GM18511 (cell line): ENCODE data around the gene NFATC2.

ENCODE experiments used
- ATAC-seq: cut with Tn5 transposase; IDR thresholded peaks from one replicate; pipeline ENCODE4 v1.9.1; 2021; ENCODE audit warnings: mild to moderate bottlenecking, moderate library complexity; ENCODE audit not compliant: unreplicated experiment

Gene NFATC2

DNA sequence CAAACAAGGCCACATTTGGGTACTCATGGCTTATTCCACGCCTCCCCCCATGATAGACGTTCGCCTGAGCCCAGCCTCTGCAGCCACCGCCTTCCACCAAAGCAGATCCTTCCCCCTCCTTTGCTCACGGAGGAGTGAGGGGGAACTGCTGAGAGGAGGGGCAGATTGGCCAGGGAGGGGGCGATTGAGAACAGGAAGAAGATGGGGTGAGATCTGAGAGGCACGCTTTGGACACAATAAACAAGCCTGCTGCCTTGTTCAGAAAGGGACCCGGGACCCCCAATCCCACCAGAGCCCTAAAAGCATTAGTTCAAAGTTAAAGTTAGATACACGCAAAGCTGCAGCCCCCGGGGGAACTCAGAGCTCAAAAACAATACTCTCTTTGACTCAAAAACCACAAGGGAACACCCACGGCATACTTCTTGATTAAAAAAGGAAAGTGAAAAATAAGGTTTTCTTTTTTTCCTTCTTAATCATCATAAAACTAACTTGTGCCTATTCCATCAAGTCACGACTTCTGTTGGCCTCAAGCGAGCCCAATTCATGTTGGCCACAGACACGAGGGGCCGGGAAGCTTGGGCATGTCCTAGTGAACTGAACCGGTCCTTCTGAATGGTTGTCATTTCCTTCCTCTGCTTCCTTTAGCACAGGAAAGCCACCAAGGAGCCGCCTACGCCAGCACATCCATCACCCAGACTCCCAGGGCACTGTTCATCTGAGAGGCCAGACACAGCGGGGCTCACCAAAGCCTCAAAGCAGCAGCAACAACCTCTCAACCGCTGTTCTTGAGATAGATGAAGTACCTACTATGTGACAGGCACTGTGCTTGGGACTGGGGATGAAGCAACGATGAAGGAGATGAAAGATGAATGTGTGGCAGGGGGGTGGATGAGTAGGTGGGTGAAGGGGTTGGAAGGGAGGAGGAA is 44.7 kb downstream of the NFATC2 start:
- ATAC-seq = peak; percentile 54

DNA sequence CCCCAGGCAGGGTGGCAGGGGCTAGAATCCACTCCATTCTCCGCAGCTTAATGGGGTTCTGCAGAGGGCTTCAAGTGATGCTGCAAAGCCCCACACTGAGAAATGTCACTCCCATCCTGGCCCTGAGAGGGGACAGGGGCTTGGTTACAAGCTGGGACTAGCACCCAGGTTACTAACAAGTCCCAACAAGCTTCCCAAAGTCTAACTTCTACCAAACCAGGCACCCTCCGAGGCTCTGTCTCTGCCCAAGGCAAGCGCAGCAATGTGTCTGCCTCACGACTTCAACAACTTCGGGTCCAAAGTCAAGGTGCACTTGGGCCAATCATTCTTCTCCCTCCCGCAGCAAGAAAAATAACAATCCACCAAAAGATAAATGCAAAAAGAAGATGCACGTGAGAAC is 45.6 kb downstream of the NFATC2 start:
- ATAC-seq = no peak

DNA sequence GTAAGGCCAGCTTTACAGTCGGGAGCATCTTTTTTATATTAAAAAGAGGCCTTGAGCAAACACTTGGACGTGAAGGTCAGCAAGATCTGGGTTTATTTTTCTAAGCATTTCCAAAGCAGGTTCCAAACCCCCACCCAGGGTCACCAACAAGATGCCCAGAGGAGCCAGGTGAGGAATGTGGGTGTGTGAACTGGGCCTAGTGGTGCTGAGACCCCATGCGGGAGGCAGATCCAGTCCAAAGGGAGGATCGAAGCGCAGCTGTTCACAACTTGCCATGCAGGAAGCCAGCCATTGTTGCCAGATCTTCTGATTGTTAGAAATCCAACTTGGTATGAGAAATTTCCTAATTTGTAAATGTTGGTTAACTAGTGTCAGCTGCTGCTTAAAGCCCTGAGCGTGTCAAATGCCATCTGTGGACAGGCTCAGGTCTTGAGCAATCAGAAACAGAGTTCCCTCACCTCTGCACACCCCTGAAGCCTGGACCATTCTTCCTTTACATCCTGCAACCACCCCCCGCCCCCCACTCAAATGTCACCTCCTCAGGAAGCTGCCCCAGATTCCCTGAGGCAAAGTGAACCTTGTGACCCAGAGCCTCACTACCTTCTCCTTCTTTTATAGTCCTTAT is 46.5 kb downstream of the NFATC2 start:
- ATAC-seq = no peak

DNA sequence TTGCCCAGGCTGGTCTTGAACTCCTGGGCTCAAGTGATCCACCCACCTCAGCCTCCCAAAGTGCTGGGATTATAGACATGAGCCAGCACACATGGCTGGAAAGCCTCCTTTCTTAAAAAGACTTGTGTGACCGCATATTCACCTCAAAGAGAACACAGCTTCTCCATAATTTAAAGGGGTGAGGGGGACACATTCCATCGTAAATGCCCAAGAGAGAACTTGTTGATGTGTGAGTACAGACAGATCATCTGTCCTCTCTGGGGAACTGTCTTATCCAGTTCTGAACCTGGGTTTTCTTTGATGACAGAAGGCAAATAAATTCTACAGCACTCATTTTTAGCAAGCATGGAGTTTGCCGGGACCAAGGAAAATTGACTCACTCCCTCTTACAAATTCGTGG is 47.2 kb downstream of the NFATC2 start:
- ATAC-seq = no peak

DNA sequence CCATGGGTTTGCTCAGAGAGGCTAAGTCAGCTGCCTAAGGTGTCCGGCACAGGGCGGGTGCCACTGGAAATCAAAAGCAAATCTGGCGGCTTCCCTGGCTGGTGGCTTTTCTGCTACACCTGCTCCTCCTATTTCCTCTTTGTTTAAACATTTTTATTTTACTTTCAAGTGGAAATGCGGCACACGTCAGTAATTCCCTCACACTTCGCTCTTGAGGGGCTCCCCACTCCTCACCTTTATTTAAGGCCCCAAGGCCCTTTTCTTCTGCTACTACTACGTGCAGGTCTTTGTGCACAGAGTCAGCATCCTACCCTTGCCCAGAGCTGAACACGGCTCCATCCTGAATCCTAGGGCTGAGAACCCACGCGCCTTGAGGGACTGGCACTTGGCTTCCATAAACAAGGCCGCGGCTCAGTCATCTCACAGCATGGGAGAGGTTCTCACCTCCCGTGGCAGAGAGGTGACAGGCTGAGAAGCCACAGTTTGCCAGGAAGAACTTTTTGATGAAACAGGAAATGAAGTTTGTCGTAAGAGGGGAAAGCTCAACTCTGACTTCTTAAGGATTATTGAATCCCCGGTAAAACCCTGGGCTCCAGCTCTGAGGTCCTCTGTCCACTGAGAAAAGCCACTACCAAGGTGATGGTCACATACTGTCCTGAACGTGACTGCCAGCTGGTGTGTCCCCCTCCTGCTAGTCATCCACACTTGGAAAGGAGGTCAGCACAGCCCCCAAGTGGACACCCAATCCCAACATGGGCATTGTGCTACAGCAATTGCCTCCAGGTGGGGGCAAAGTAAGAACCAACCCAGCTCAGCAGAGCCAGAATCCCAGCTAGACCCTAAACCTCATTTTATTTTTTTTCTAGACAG is 48.0 kb downstream of the NFATC2 start:
- no peak for ATAC-seq

DNA sequence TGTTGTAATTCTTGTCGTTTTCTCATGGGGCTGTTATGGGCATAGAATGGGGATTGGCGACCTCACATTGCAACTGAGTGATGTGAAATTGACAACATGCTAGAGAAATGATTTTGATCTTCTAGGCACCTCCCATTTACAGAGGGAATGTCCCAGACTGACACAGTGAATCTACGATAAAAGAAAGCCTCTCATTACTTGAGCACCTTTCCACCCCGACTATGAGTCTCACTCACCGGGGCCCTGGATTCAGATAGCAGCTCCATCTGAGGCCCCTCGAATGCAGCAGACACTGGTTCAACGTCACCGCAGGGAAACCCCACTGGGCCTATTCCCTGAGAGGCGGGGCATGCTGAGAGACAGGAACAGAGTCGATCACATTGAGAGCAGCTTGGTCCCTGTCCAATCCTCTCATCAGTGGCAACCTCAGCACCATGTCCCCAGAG is 49.1 kb downstream of the NFATC2 start:
- no peak for ATAC-seq

DNA sequence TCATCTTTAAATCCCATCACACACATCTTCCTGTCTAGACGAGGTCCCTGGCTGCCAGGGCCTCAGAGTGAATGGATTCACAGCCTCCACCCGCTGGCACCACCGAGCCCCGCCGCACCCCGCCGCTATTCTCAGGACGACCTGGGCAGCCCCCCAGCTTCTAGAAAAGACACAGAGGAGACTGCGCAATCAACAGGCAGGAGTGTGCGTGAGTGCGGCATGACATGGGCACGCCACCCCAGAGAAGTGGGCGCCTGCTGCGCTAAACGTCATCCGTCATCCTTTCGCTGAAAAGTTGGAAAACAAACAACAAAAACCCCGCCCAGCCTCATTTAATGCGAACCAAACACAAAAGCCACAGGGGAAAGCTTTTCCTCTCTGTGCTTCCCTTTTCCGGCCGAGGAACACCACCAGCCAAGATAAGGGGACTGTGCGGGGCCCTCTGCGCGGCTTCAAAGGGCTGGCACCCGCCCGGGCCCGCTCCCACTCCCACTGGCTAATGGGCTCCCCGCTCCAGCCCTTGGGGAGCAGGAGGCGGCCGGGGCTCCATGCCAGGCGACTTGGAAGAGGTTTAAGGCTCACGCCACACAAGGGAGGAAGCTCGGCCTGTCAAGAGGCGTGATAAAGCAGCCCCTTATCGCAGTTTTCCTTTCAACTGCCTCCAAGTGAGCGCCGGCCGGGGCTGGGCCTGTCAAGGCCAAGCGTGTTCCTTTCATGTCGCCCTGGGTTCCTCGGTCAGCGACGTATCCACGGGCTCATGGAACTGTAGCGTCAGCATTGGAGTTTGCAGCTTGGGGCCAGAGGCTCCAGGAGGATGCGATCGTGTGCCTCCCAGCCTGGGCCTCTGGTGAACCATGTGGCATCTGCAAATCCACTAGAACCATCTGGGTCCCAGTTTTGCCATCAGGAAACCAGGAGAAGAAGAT is 50.1 kb downstream of the NFATC2 start:
- no peak for ATAC-seq

DNA sequence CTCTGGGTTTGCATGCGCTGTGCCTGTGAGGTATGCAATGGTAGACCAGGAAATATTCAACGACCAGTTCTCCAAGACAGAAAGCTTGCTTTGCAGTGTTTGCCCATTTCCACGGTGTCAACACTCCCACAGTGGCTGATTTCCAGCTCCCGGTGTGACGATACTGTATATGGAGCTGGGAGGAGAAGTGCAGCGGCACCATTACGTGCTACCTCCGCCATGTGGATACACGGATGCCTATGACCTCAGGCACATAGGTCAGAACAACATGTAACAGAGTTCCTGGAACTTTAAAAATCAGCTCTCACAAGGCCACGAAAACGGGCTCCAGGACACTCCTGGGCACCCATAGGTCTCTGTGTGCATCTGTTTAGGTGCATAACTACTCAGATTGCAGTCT is 51.1 kb downstream of the NFATC2 start:
- ATAC-seq = no peak

DNA sequence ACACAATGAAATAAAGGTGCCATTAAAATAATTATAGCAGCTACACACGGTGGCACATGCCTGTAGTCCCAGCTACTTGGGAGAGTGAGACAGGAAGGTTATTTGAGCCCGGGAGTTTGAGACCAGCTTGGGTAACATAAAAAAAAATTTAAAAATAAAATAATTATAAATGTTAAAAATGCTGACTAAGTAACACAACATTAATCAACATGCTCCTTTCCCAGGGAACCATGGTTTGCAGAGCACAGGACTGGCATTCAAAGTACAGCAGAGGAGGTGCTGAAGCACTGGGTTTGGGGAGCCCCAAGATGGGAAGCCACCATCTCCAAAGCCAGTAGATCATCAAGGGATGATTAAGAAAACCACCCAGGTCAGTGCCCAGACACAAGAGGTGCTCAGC is 51.9 kb downstream of the NFATC2 start:
- ATAC-seq = no peak

DNA sequence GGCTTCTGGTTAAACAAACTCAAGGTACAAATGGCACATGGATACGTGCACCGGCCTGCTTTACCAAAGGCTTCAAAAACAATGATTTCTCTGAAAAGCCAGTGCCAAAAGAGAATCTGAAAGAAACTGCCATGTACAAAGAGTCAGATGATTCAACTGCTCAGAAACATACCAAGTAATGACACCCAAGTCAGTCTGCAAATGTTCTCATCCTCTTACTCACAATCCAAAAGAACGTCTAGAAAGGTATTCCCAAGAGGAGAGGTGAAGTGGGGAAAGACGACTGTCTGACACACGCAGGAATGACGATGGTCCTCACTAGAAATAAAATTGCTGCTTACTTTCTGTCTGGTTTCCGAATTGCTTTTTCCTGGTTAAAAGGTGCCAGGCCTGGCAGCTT is 52.9 kb downstream of the NFATC2 start:
- ATAC-seq = no peak

DNA sequence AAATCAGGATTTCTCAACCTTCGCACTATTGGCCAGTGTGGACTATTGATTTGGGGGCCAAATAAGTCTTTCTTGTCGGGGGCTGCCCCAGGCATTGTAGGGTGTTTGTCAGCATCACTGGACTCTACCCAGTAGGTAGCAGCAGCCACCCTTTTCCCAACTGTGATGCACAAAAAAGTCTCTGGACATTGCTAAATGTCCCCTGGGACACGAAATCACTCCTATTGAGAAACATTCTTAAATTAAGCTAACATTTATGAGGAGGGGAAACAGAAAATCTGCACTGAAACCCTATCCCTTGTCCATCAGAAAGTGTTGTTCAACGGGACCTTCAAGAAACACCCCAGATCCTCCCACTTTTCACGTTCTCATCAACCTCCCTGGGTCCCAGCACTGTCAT is 54.2 kb downstream of the NFATC2 start:
- no peak for ATAC-seq

DNA sequence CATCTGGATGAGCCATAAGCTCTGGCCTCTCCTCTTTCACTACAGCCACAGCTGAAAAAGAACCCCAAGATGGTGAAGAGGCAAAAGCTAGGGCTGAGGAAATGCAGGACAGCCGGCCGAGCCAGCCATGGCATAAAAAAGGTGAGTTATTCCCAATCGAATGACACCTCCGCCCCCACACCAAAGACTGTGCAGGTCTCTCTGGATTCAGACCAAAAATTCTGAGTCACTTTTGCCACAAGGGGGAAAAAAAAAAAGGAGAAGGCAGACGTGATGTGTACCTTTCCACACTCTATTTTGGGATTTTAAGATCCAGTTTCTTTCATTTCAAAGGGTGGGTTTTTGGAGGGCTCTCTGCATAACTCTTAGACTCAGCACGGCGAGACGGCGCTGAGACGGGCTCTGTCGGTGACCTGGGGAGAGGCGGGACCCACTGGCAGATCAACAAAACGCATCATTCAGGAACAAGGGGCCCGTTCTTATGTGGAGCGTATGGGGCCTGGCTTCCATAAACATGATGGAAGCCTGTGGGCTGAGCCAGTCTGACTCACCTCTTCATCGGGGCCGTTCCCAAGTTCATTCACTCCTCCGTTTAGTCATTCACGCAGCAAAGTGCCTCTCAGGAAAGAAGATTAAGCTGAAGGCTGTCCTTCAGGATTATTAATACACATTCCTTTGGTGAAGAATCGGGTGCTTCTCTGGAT is 54.8 kb downstream of the NFATC2 start:
- ATAC-seq = no peak

DNA sequence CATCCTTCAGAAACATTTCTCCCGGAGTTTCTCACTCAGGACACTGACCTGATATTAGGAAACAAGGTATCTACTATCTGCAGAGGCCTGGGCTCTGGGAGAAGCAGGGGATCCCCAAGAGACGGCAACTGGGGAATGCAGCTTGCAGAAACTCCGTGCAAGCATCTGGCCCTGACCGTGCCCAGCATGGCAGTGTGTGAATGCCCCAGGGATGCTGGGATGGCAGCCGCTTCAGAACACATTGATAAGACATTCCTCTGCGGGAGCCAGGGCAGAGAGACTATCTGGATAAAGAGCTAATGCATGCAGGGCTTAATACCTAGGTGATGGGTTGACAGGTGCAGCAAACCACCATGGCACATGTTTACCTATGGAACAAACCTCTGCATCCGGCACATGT is 55.4 kb downstream of the NFATC2 start:
- no peak for ATAC-seq

DNA sequence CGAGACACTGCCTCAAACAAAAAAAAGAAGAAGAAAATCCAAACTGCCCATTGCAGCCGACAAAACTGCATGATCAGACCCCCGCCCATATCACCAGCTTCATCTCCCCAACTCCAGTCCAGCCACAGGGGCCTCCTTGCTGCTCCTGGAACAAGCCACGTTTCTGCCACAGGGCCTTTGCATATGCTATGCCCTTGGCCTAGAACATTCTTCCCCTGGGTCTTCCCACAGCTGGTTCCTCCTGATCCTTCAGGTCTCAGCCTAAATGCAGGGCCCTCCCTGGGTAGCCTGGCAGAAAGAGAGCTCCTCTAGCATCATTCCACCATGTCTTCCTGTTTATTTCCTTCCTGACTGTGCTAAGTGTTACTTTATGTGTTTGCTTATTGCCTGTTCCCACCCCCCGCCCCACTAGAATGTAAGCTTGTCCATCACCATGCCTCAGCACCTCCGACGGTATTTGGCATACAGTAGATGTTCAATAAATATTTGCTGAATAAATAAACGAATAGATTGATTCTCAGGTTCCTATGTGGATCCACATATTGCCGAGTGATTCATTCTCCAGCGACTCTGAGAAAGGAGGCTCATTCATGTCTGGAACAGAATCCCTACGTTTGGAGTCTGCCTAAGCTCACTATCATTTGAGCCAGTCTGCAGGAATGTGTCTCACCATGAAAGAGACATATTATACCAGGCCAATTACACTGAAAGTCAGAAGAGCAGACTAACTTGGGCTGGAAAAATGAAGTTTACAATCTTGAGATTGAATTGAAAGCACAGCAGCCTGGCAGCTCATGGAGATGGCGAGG is 56.1 kb downstream of the NFATC2 start:
- ATAC-seq = no peak

DNA sequence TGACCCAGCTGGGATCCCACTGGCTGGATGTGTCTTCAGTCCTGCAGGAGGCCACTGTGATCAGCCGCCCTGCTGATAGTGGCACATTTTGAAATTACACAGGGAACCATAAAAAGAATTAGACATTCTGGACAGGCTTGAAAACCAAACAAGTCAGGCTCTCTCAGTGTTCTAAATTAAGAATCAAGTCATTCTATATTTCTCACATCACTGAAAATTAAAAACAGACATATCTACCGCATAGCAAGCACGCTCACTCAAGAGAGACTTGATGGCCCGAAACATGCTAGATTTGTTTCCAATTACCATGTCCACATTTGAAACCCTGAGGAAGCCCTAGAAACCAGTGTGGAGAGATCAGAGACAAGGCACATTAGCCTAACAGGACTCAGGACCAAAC is 57.7 kb downstream of the NFATC2 start:
- no peak for ATAC-seq

DNA sequence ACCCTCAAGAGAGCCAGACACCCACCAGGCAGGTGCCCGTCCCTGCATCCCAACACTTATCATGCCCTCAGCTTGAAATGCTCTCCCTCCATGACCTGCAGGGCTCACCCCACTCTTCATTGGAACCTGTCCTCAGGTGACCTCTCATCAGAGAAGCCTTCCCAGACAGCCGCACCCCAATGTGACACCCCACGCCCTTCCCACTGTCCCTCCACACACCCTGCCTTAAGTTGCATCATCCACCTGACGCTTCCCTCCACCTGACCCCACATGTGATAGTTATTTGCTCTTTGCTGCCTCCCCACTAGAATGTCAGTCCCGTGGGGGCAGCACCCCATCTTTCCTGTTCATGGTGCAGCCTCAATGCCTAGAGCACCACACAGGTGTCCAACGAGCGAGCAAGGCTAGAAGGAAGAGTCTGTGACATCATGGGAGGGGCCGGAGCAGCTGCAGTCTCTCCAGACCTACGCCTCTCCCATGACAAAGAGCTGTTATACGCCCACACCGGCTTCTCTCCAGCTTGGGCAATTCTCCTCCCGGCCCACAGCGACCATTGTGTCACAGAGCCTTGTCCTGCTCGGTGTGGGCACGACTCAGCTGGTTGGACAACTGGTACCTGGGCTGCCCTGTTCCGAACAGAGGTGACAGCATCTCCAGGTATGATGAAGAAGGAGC is 58.2 kb downstream of the NFATC2 start:
- ATAC-seq = no peak

DNA sequence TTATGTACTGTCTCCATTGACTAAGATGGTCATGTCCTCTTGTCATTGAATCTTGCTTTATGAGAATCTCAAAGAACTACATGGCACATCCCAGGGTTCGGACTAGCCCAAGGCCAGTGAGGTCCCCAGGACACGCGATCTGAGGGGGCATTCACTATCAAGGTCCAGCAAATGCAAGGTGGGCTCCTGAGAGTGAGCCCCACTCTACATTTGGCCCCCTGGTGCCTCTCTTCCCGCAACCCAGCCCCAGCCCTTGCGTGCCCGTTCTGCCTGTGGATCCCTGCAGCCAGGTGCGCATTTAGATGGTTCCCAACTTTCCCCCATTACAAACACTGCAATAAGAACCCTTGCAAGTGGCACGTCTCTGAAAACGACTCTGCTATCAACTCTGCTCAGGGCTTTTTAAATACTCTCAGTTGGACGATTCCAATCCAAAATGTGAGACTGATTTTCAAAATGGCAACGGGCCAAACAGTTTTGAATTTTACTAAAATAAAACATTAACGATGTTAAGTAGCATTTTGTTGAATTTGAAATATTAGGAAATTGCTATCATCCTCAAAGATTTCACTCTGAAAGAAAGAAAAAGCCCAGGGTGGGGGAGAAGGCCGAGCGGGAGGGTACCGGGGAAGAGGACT is 59.6 kb downstream of the NFATC2 start:
- ATAC-seq = no peak

DNA sequence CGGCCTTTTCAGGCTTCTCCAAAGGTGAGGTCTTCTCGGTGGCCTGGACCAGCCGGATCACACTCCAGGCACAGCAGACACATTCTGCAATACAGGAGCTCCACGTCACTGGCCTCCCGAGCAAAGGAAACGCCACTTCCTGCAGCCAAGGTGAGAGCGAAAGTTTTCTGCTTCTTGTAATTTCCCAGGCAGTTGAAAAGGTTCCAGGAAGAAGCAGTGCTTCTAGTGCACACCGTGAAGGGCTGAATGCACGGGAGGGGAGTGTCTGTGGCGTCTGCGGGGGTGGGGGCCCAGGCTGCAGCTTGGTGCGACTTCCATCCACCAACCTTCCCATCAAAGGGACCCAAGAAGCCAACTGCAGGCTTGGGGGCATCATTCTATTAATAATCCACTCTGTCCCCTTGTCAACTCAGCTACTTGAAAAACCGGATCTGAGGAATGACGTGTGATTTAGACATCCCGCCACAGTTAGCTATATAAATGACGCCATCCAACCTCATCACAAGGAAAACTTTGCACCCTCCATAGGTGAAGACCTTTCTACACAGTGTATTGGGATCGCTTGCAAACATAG is 61.1 kb downstream of the NFATC2 start:
- no peak for ATAC-seq
